A172 (cell line): ENCODE data around the gene TBL3. TPM values are rescaled to one million over a fixed set of nuclear protein-coding genes. Genes with fewer than 3 reads are reported as not detected.

Experiments
- DNase-seq: peaks from one replicate; pipeline ENCODE4 v3.0.0-alpha.2; 2015; ENCODE audit warnings: low spot score
- total RNA-seq: library from RNA; depleted of rRNA; stranded (reverse); fragments of >200 nt; shearing (Covaris generic); gene quantifications from 2 replicates; pipeline ENCODE4 v1.2.3, GENCODE V29; 2014

TBL3 gene
- total RNA-seq, 1 experiment from 2014 or later: 82.8 TPM

DNA sequence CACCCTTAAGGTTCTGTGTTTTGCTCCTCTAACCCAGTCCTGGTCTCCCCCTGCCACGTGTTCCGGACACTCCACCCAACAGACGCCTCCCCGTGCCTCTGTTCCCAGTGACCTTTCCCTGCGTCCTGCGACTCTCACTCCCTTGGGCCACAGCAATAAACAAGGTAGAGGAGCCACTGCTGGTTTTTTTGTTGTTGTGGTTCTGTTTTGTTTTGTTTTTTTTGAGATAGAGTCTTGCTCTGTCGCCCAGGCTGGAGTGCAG, 44.0 kb downstream of the TBL3 start:
- DNase-seq: no peak

DNA sequence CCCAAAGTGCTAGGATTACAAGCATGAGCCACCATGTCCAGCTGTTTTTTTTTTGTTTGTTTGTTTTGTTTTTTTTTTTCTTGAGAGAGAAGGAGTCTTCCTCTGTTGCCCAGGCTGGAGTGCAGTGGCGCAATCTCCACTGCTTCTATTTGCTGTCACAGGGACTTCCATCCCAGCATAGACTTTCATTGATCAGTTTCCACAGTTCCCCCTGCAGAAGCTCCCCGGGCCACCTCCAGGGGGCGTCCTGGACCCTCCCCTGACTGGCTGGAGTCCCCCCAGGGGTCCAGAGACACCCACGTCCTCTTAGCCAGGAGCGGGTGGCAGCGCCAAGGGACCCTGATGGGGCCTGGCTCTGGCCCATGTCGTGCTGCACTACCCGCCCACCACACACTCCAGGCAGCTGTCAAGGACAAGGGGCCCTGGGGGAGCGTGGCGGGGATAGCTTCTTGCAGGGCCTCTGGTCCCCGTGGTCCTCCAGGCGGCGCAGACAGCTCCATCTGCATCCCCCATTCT, 44.6 kb downstream of the TBL3 start:
- no peak for DNase-seq

DNA sequence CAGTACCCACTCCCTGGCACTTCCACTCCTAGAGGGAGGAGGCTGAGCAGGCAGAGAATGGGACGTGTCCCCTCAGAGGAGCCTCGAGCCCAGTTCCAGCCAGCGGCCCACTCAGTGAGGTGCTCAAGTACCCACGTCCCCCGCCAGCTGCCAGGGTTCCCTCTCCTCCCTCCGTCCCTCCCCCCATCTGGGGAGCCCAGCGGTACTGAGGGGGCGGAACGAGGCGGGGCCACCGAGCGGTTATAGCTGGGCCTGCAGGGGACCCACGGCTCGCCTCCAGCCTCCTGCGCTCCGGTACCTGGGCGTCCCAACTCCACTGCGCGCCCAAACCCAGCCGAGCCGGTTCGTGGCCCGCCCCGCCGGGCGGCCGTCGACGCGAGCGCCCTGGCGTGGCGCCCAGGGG, 47.7 kb downstream of the TBL3 start, which contains the start of gene NPW:
Gene NPW (plus strand): TSS at position 268 of the 403 bp plus-strand sequence.
- DNase-seq: no peak

DNA sequence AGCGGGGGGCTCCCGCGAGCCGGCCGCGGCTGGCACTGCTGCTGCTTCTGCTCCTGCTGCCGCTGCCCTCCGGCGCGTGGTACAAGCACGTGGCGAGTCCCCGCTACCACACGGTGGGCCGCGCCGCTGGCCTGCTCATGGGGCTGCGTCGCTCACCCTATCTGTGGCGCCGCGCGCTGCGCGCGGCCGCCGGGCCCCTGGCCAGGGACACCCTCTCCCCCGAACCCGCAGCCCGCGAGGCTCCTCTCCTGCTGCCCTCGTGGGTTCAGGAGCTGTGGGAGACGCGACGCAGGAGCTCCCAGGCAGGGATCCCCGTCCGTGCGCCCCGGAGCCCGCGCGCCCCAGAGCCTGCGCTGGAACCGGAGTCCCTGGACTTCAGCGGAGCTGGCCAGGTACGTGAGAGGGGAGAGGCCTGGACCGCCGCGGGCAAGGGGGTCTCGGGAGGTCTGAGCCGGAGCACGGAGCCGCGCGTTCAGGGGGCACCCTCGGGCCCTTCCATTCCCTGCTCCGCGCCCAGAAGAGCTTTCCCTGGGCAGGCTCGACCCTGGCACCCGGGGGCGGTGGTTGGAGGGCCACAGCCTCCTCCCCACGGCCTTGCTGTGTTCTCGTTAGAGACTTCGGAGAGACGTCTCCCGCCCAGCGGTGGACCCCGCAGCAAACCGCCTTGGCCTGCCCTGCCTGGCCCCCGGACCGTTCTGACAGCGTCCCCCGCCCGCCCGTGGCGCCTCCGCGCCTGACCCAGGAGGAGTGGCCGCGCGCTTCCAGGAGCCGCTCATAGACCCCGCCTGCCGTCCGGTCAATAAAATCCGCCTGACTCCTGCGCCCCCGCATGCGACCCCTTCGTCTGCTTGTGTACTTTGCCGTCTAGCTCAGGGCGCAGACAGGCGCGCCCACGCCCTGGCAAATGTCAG, 48.3 kb downstream of the TBL3 start:
- no peak for DNase-seq

DNA sequence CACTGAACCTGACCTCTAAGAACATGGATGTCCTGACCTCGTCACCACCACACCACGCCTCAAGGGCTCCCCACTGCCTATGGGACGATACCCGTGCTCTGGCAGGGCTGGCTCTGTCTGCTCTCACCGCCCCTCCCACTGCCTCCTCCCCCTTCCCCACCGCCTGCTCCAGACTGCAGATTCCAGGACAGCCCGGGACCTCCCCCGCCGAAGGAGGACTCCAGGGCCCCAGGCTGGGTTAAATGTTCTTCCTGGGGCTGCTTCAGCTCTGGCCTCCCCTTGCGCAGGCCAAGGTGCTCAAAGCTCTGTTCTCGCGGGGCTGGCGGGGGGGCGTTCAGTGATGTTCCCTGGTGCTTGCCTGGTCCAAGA, 50.9 kb downstream of the TBL3 start:
- DNase-seq: no peak

DNA sequence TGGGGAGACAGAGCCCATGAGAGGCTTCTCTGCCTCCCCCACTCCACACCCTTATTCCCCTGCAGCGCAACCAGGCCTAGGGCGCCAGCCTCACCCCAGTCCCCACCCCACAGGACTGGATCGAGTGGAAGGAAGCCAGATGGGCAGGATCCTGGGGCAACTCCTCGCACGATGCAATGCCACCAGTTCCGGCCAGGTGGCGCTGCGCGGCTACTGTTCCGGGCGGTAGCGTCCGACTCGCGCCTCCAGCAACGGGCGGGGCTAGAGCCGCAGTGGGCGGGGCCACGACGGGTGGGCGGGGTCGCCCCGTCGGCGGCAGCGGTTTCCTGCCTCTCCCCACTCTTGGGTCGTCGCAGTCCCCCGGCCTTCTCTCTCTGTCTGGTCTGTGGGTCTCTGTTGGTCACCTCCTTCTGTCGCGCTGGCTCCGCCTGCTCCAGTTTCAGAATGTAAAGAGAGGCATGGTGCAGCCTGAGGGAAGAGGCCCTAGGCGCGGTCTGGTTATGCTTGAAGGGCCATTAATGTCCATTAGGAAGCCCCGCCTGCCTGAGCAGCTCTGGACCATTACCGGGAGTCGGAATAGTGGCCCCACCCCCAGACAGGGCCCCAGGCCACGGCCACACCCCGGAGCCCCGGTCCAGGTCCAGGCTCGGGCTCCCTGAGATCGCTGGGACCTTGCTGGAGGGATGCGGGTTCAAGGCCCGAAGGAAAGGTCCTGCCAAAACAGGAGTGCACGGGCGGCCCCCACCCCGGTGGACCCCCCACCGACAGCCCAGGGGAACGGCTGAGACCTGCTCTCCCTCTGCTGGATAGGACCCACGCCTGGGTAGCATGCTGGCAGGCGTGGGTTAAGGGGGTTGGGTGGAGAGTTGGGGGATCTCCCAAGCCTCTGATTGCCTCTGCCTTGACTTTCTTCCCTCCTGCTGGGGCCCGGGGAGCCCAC, 51.5 kb downstream of the TBL3 start:
- peak; percentile 90 for DNase-seq

DNA sequence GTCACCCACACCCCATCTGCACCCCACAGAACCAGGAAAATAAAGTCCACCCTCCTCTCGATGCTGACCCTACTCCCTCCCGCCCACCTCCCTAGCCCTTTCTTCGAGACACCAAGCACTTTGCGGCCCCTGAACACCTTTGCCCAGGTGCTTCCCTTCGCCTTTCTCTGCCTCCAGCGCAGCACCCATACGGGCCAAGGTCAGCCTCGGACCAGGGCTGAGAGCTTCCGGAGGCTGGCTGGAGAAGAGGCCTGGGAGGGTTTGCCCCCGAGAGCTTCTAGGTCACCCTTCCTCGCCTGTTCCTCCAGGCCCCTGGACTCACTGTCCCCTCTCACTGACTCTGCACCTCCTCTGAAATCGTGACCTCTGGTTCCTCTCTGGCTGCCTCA, 52.2 kb downstream of the TBL3 start:
- DNase-seq: no peak

DNA sequence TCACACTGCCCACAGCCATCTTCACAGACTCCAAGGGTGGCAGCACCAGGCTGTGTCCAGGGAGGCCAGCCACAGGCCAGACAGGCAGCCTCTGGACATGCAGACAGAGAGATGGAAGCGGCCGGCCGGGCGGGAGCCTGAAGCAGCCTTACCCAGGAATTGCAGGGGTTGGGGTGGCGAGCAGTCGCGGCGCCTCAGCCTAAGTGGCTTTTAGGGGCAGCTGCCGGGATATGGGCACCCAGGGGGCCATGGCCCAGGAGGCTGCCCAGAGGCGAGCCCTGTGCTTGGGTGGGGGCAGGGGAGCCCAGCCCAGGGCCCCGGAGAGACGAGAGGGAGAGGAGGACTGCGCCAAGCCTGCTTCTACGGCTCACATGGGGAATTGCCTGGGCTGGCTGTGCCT, 53.4 kb downstream of the TBL3 start:
- DNase-seq: no peak

DNA sequence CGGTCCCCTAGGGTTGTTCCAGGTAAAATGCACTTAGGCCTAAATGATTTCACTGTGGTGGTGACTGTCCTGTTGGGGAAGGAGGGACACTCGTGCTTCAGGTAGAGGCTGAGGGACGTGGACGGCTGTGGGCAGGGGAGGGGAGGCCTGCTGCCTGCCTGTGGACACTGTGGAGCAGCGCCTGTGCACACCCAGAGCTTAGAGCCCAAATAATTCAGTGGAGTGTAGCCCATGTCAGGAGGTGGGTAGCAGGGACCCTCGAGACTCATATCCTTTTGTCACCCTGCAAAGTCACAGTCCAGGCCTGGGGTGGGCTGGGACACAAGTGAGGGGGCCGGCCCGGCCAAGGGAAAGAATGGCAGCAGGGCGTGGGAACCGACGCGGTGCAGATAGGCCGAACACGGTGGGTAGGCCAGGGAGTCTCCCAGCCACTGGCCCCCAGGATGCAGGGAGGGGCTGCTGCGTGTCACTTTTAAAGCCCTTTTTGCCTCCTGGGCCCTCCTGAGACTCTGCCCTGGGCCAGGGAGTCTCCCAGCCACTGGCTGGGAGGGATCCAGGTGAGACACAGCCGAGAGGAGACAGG, 54.1 kb downstream of the TBL3 start:
- DNase-seq: no peak

DNA sequence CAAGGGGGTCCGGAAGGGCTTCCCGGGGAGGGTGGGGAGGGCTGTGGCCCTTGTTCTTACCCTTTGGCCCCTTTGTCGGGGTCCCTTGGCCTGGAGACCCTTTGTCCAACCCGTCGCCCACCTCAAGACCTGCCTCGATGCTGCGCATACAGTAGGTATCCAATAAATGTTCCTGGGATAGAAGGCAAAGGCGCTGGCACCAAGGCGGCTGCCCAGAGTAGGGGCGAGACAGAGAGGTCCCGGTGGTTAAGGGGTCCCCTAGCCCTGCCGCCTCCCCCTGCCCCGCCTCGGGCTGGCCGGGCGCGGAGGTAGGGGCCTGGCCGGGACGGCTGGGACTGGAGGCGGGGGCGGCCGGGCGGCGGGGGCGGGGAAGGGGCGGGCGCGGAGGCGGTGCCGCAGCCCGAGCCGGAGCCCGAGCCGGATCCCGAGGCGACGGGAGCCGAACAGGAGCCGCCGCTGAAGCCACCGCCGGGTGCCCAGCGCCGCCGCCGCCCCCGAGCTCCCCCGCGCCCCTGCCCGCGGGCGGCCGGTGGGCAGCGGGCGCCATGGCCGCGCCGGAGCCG, 54.7 kb downstream of the TBL3 start, which contains the start of gene NHERF2:
Gene NHERF2 (plus strand): TSS at position 442 of the 563 bp plus-strand sequence. CDS start 104 bp downstream, at position 546.
- DNase-seq: no peak

DNA sequence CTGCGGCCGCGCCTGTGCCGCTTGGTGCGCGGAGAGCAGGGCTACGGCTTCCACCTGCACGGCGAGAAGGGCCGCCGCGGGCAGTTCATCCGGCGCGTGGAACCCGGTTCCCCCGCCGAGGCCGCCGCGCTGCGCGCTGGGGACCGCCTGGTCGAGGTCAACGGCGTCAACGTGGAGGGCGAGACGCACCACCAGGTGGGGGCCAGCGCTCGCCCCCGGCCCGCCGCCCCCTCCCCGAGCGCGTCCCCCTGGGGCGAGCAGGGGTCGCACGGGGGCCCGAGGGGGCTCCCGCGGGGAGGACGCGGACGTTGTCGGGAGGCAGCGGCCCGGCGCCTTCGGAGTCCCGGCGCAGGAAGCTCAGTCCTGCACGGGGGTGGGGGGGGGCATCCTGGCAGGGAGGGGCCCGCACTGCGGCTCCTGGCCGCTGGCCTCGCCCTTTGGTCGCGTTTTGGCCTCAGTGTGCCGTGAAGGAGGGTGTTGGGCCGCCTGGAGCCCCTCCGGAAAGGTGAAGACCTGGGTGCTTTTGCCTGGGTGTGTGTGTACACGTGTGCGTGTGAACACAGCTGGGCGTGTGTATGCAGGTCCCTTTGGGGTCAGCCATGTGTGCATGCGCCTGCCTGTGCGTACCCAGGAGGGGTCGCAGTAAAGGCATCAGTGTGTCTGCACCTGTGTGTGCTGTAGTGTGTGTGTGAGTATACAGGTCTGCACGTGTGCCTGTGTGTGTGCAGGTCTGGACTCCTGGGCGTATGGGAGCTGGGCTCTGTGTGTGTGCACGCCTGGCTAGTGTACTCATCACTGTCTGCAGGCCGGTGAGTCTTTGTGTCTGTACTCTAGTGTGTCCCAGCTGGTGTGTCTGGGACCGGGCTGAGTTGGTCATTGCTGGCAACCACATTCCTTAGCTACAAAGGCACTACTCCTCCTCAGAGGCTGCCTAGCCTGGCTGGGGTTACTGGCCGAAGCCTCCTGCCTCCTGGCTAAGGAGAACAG, 55.5 kb downstream of the TBL3 start:
- no peak for DNase-seq

DNA sequence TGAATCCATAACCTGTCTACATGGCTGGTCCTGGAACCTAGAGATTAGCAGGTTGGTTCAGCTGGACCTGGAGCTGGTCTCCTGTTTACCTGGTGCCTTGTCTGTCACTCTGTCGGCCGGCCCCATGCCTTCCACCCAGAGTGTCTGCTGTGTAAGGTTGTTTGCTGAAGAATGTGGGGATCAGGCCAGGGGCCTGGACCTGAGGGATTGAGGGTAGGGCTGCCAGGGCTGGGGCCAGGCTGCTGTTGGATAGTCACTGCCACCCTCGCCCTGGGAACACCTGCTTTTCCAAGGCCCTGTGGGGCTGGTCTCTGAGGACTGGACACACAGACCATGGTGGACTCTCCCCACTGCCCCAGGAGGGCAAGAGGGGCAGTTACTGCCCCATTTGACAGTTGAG, 56.3 kb downstream of the TBL3 start:
- no peak for DNase-seq

DNA sequence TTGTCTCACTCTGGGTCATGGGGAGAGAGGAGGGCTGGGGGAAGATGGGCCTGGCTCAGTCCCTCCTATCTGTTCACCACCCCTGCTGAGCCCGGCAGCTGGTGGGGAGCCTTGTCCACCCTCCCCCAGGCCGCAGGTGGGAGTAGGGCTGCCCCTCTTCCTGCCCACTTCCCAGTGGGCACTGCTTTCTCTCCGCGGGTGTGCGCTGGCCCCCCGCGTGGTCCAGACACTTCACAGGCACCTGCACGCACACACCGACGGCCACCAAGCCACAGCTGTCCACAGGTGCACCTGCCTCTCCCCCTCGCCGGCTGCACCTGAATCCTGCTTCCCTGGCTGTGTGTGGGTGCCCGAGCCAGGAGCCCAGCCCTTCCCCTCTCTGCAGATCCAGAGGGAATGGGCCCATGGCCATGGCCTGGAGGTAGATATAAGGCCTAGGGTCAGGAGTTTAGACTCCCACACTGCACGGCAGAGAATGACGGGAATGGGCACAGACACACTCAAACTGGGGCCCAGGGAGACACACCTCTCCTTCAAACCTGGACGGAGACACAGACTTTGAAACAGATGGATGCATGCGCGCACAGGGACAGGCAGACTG, 56.9 kb downstream of the TBL3 start:
- DNase-seq: no peak

DNA sequence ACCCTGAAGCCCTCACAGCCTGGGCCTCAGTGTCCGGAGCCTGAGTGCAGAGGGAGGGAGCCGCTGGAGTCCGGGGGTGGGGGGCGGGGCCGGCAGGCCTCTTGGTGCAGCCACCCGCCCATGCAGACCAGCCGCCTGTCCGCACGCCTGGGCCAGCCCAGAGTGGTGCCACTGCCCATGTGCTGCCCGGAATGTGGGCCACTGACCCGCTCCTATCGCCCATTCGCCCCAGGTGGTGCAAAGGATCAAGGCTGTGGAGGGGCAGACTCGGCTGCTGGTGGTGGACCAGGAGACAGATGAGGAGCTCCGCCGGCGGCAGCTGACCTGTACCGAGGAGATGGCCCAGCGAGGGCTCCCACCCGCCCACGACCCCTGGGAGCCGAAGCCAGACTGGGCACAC, 57.5 kb downstream of the TBL3 start:
- no peak for DNase-seq

DNA sequence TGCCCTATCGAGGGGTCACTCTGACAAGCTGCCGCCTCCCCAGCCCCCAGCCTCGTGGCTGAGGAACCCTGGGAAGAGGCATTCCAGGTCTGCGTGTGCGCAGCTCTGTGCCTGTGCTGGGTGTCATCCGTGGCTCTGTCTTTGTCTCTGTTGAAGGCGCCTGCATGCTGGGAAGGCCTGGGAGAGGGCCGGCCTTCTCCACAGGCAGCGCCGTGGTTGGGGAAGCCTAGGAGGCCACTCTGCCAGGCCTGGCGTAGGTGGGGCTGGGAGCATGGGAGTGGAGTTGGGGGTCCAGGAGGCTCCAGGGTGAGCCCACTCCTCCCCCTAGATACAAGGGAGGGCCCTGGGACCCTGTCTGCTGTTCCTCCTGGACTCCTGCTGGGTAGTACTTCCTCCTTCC, 58.2 kb downstream of the TBL3 start:
- DNase-seq: no peak

DNA sequence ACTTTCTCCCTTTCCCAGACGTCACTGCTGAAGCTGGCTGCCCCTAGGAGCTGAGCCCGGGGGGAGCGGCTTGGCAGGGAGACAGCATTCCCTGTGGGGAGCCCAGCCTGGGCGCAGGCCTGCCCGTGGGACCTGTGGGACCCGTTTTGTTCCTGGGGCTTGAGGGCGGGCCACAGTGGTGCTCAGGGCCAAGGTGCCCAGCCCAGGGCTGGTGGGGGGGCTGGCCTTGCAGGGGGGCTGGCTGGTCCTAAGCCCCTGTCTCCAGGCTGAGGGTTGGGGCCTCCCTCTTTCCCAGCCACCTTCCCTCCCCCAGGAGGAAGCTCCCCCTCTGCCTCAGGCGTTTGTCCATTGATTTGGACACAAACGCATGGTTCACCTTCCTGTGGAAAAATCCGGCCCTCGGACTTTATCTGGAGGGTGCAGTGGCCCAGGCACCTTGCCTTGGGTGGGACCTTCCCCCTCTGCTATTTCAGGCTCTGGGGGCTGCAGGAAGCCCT, 59.3 kb downstream of the TBL3 start:
- no peak for DNase-seq
